ENCODE results near the gene SLC22A13.
"Not testable (repeated sequence)": the region's sequence is repeated elsewhere in the genome, so short reads cannot be mapped to it uniquely, and the experiment has no call there.

SLC22A13 gene

GRCh38 chr3:38264779-38265178, 833 bp upstream of the SLC22A13 start:
- no peak for DNase-seq

GRCh38 chr3:38266810-38267209, 1.2 kb downstream of the SLC22A13 start:
- no peak for DNase-seq

- no peak for DNase-seq
Measured at GRCh38 chr3:38267662-38268061, 2.0 kb downstream of the SLC22A13 start.

- DNase-seq, result no peak
Measured at GRCh38 chr3:38268087-38268486, 2.5 kb downstream of the SLC22A13 start.

- no peak for DNase-seq
Measured at GRCh38 chr3:38268522-38268921, 2.9 kb downstream of the SLC22A13 start.

- no peak for DNase-seq
Measured at GRCh38 chr3:38270606-38271005, 5.0 kb downstream of the SLC22A13 start.

GRCh38 chr3:38271553-38271952, 5.9 kb downstream of the SLC22A13 start:
- DNase-seq, result no peak

GRCh38 chr3:38274864-38275649, 9.4 kb downstream of the SLC22A13 start:
- DNase-seq, result no peak

GRCh38 chr3:38275658-38276057, 10.0 kb downstream of the SLC22A13 start:
- no peak for DNase-seq

- no peak for DNase-seq
Measured at GRCh38 chr3:38276081-38276916, 10.7 kb downstream of the SLC22A13 start.

- DNase-seq, result no peak
Measured at GRCh38 chr3:38276917-38277630, 11.5 kb downstream of the SLC22A13 start.

GRCh38 chr3:38278841-38279240, 13.2 kb downstream of the SLC22A13 start:
- no peak for DNase-seq

GRCh38 chr3:38281895-38282686, 16.5 kb downstream of the SLC22A13 start, which contains the start of gene SLC22A14:
SLC22A14 (plus strand) TSS chr3:38282294; CDS start chr3:38306027, 23,733 bp downstream.
- DNase-seq, result no peak

GRCh38 chr3:38283810-38284755, 18.5 kb downstream of the SLC22A13 start:
- no peak for DNase-seq

- no peak for DNase-seq
Measured at GRCh38 chr3:38284756-38285150, 19.1 kb downstream of the SLC22A13 start.

GRCh38 chr3:38289286-38290217, 23.9 kb downstream of the SLC22A13 start:
- not testable (repeated sequence) for DNase-seq

- not testable (repeated sequence) for DNase-seq
Measured at GRCh38 chr3:38297053-38297452, 31.4 kb downstream of the SLC22A13 start.

- DNase-seq, result no peak
Measured at GRCh38 chr3:38297537-38297936, 31.9 kb downstream of the SLC22A13 start.

GRCh38 chr3:38297947-38298711, 32.5 kb downstream of the SLC22A13 start:
- DNase-seq, result no peak
